HEK293T (cell line): ENCODE measurements around the gene GRM7.

Experiments
- CTCF ChIA-PET: fragments of 350-600 bp; formaldehyde crosslinking; extraction: SDS; loops from one replicate; lab custom pipeline; 2021; ENCODE audit warnings: antibody characterized with exemption, inconsistent platforms; lab: Yijun Ruan, JAX
- POLR2A ChIA-PET: fragments of 350-600 bp; formaldehyde crosslinking; extraction: SDS; loops from one replicate; lab custom pipeline; 2020; ENCODE audit warnings: antibody characterized with exemption, inconsistent platforms; lab: Yijun Ruan, JAX
- DNase-seq: peaks from one replicate; pipeline ENCODE4 v3.0.0; 2012; ENCODE audit warnings: mixed read lengths; ENCODE audit errors: extremely low spot score
- ARNT ChIP-seq: fragments of 450-650 bp; IDR thresholded peaks from 2 replicates; pipeline ENCODE4 v1.6.1; 2017; ENCODE audit warnings: mild to moderate bottlenecking
- BHLHE40 ChIP-seq: fragments of 450-650 bp; IDR thresholded peaks from 2 replicates; pipeline ENCODE4 v1.6.1; 2016; ENCODE audit warnings: mild to moderate bottlenecking, moderate library complexity, borderline replicate concordance
- CTBP1 ChIP-seq: fragments of 450-650 bp; IDR thresholded peaks from 2 replicates; pipeline ENCODE4 v1.6.1; 2016; ENCODE audit warnings: borderline replicate concordance
- ELF4 ChIP-seq: fragments of 450-650 bp; IDR thresholded peaks from 2 replicates; pipeline ENCODE4 v1.6.1; 2017; ENCODE audit warnings: antibody characterized with exemption
- FOXA1 ChIP-seq: fragments of 450-650 bp; IDR thresholded peaks from 2 replicates; pipeline ENCODE4 v1.6.1; 2016; ENCODE audit warnings: mild to moderate bottlenecking
- FOXK2 ChIP-seq: fragments of 450-650 bp; IDR thresholded peaks from 2 replicates; pipeline ENCODE4 v1.6.1; 2016; ENCODE audit warnings: mild to moderate bottlenecking
- FOXM1 ChIP-seq: fragments of 450-650 bp; IDR thresholded peaks from 2 replicates; pipeline ENCODE4 v1.6.1; 2017; ENCODE audit warnings: mild to moderate bottlenecking, borderline replicate concordance
- HDGF ChIP-seq: fragments of 450-650 bp; IDR thresholded peaks from 2 replicates; pipeline ENCODE4 v1.6.1; 2017; ENCODE audit warnings: antibody characterized with exemption, borderline replicate concordance
- L3MBTL2 ChIP-seq: fragments of 450-650 bp; conservative IDR thresholded peaks from 2 replicates; pipeline ENCODE4 v1.6.1; 2016; ENCODE audit warnings: mild to moderate bottlenecking
- LEF1 ChIP-seq: fragments of 450-650 bp; IDR thresholded peaks from 2 replicates; pipeline ENCODE4 v1.6.1; 2017; ENCODE audit warnings: mild to moderate bottlenecking, borderline replicate concordance
- NFRKB ChIP-seq: fragments of 450-650 bp; IDR thresholded peaks from 2 replicates; pipeline ENCODE4 v1.6.1; 2016; ENCODE audit warnings: mild to moderate bottlenecking, moderate library complexity
- PKNOX1 ChIP-seq: fragments of 450-650 bp; IDR thresholded peaks from 2 replicates; pipeline ENCODE4 v1.6.1; 2016
- SP1 ChIP-seq: fragments of 450-650 bp; IDR thresholded peaks from 2 replicates; pipeline ENCODE4 v1.6.1; 2017
- SUZ12 ChIP-seq: fragments of 450-650 bp; IDR thresholded peaks from 2 replicates; pipeline ENCODE4 v1.6.1; 2016; ENCODE audit warnings: mild to moderate bottlenecking
- TARDBP ChIP-seq: fragments of 450-650 bp; IDR thresholded peaks from 2 replicates; pipeline ENCODE4 v1.6.1; 2016
- ZNF384 ChIP-seq: fragments of 450-650 bp; IDR thresholded peaks from 2 replicates; pipeline ENCODE4 v1.6.1; 2016

Gene GRM7

DNA sequence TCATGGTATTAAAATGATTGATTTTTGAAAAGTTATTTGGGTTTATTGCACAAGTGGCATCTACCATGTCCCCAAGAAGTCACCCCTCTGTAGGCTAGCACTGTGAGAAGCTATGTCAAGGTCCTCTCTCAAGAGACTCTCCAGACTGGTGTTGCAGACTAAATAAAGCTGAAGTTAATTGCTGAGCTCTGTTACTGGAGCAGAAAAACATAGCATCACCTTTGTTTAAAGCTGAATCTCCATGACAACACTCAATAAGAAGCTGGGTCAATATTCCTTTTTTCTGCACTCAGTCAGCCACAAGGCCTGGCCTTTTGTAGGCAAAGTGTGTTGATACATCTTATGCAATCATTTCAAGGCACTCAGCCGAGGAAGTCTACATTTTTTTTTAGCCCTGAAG, 834.1 kb downstream of the GRM7 start:
- TF ChIP-seq SUZ12 (no peak), ARNT (no peak), LEF1 (no peak), FOXK2 (no peak), HDGF (no peak), BHLHE40 (no peak), PKNOX1 (no peak), ZNF384 (no peak), TARDBP (no peak), SP1 (no peak), L3MBTL2 (no peak), FOXA1 (no peak), CTBP1 (no peak), NFRKB (no peak)
- POLR2A ChIA-PET, result no interaction called here
- CTCF ChIA-PET, result no interaction called here
- DNase-seq, result no peak

GRCh38 chr3:7696320-7696719, 835.4 kb downstream of the GRM7 start:
- no peak for DNase-seq
- CTCF ChIA-PET, result no interaction called here
- POLR2A ChIA-PET, result no interaction called here
- TF ChIP-seq FOXA1 (no peak), LEF1 (no peak), SP1 (no peak), SUZ12 (no peak), NFRKB (no peak), PKNOX1 (no peak), FOXM1 (no peak), L3MBTL2 (no peak), HDGF (no peak)

DNA sequence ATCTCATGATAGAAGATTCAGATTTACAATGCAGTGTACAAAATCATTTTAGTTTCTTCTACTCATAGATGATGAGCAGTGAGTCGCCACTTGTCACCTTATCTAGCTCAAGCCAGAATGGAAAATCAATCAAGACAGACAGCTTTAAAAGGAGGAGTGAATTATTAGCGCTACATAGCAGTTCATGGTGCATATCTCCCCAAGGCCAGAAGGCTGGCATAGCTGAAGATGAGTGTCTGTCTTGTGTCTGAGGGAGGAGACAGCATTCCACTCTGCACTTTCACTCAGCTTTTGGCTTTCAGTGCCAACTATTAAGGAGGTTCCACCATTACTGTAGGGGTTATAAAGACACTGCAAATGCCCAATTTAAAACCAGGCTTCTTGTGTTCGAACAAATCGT, 836.6 kb downstream of the GRM7 start:
- TF ChIP-seq LEF1, result no peak
- ChIA-PET CTCF (no interaction called here), POLR2A (no interaction called here)
- no peak for DNase-seq

DNA sequence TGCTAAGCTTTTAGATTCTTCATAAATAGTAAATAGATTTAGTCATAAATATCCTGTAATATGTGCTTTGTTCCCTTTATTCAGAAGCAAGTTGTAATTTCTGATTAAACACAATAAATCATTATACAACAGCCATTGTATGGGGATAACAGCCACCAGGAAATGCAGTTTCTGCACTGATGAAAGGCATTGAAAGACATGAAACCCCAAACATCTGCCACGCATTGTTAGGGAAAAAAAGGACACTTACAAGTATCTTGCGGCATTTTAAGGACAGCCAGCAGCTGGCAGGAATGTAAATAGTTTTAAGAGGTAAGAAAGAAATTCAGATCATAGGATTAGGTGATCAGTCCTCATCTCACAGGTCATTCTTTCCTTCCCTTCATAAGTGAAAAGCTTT, 839.6 kb downstream of the GRM7 start:
- no peak for TF ChIP-seq FOXM1
- TF ChIP-seq BHLHE40, result no peak
- no peak for TF ChIP-seq TARDBP
- TF ChIP-seq FOXA1, result no peak
- TF ChIP-seq LEF1, result no peak
- no peak for TF ChIP-seq ZNF384
- TF ChIP-seq CTBP1, result no peak
- no peak for TF ChIP-seq FOXK2
- no peak for TF ChIP-seq HDGF
- no peak for TF ChIP-seq SP1
- no peak for TF ChIP-seq PKNOX1
- TF ChIP-seq SUZ12, result no peak
- TF ChIP-seq L3MBTL2, result no peak
- TF ChIP-seq NFRKB, result no peak
- TF ChIP-seq ARNT, result no peak
- TF ChIP-seq ELF4, result no peak
- ChIA-PET POLR2A (no interaction called here), CTCF (no interaction called here)
- no peak for DNase-seq

GRCh38 chr3:7700977-7701376, 840.1 kb downstream of the GRM7 start:
- POLR2A ChIA-PET, result no interaction called here
- TF ChIP-seq SUZ12 (no peak), BHLHE40 (no peak)
- no peak for DNase-seq
- CTCF ChIA-PET, result no interaction called here

DNA sequence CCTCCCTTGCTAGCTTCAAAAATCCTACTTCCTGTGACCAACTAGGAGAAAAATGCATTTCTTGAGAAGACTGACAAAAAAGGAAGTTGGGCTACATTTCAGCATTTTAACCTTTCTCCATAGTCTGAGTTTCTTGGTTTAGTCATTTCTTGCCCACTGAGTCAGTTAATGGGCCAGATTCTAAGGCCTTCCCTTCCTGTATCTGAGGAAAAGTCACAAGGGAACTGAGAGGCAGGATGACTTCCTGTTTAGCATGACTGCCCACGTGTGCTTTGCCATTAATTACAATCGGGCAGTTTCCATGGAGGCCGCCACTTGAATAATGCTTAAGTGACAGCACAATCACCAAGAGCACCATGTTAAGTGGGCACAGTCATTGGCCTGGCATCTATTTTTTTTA, 846.3 kb downstream of the GRM7 start:
- POLR2A ChIA-PET, result no interaction called here
- DNase-seq, result no peak
- CTCF ChIA-PET, result no interaction called here
- TF ChIP-seq ELF4, result no peak
- no peak for TF ChIP-seq PKNOX1
- no peak for TF ChIP-seq L3MBTL2
- no peak for TF ChIP-seq ZNF384
- TF ChIP-seq HDGF, result no peak
- no peak for TF ChIP-seq SUZ12
- TF ChIP-seq CTBP1, result no peak
- TF ChIP-seq BHLHE40, result no peak
- no peak for TF ChIP-seq FOXA1
- TF ChIP-seq ARNT, result no peak
- no peak for TF ChIP-seq SP1
- no peak for TF ChIP-seq FOXM1
- TF ChIP-seq LEF1, result no peak
